ENCODE measurements around the gene CABP4.
A peak's percentile ranks its signal among the peaks of the same experiment; 100 is the strongest.

The CABP4 gene

DNA sequence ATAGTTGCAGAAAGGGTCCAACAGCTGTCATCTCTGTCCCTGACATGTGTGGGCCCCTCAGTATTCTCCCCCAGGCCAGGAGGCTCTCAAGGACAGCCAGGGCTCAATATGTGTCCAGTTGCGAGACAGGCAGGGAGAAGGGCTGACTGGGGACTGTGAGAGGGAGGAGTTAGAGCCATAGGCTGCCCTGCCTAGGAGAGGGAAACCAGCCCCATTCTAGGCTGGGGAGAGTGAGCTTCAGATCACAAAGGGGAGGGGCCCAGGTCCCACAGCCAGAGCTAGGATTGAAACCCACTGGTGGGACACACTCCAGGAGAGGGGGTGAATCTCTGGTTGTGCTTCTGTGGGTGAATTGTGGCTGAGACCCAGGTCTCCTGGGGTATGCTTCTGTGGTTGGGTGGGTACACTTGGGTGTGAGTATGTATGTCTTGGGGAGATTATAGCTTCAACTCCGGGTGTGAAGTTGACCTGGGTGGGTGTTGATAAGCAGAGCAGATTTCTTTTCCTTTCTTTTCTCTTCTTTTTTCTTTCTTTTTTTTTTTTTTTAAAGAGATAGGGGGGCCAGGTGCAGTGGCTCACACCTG, 41.8 kb upstream of the CABP4 start:
- Histone ChIP-seq H3K4me3 (ENCODE audit: low read length) (no peak overlapping the region), H3K9me3 (ENCODE audit: low read length) (no peaks in the 10 kb centered on the region), H3K4me1 (ENCODE audit: insufficient read depth, low read length) (peaks cover 5% of the 10 kb centered on the region), H2AFZ (ENCODE audit: low read depth, low read length) (no peak overlapping the region), H3K36me3 (ENCODE audit: insufficient read depth, low read length) (no peaks in the 10 kb centered on the region), H3K27me3 (ENCODE audit: insufficient read depth, low read length) (no peaks in the 10 kb centered on the region)

DNA sequence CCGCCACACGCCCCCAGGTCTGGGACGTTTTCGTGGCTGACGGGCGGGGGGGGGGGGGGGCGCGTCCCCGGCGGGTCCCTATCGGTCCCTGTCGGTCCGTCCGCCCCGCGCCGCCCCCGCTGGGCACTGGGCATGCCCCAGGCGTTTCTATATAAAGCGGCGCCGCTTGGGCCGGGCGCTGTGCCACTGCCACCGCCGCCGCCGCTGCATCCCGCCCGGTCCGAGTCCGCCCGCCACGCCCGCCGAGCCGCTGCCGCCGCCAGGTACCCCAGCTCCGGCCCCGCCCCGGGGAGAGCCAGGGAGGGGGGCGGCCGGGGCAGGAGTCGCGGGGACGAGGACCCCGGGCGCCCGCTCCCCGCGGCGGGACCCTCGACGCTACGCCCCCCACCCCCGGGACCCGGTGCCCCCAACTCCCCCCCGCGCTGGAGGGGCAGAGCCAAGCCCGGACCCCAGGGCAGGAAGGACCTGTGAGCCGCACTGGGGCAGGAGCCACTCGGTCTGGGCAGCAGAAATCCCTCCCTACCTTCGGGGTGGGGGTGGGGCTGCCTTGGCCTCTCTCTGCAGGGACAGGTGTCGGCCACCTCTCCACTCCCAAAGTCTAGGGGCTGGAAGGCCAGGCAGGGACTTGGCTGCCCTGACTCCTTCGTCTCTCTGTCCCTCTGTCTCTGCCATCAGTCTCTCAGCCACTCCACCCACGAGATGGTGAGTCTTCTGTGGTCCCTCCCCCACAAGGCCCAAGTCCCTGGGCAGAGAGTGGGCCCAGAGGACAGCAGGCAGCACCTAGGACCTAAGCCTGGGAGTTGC, 39.5 kb upstream of the CABP4 start, which contains the start of gene CARNS1:
TSS of gene CARNS1 (plus strand) at position 178 of the 804 bp plus-strand sequence. CDS start at position 700, 522 bp downstream.
- no peaks in the 10 kb centered on the region for H3K27me3 ChIP-seq (ENCODE audit: insufficient read depth, low read length)
- no peaks in the 10 kb centered on the region for H3K36me3 ChIP-seq (ENCODE audit: insufficient read depth, low read length)
- no peak within 1 kb of the TSS for H2AFZ ChIP-seq (ENCODE audit: low read depth, low read length)
- no peak within 1 kb of the TSS for H3K4me3 ChIP-seq (ENCODE audit: low read length)
- no peaks in the 10 kb centered on the region for H3K9me3 ChIP-seq (ENCODE audit: low read length)
- H3K4me1 ChIP-seq (ENCODE audit: insufficient read depth, low read length): peaks cover 9% of the 10 kb centered on the region

DNA sequence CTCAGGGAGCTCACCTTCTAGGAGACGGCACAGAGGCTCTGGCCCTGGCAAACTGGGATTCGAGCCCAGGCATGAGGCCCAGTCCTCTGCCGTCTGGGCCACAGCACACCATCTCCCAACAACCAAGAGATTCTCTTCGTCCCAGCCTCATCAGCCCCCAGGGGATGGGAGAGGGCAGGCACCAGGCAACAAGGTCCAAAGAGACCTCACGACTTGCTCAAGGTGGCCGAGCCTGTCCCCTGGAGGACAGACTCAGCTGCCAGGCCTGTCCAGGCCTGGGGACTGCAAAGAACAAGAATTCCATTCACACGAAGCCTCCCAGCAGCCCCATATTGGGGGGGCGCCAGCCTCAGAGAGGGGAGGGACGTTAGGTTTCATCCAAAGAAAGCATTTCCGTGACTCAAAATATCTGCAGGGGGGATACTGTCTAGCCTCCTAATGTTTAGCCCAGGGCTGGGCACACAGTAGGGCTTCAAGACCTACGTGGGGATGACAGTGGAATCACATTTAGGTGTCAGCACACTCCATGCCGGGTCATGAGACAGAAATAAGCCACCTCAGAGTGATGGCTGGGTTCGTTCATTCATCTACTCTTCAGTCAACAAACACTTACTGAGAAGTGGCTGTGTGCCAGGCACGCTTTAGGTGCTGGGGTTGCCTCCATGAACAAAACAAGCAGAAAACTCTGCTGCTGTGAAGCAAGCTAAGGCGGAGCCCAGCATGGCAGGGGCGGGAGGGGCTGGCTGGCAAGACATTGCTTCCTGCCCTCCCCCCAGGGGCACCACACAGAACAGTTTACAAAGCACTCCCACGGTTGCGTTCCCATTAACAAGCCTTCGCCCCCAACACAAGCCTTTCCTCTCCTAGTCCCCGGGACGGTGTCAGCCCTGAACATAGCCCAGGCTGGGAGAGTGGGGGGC, 38.5 kb upstream of the CABP4 start:
- Histone ChIP-seq H2AFZ (ENCODE audit: low read depth, low read length) (no peak overlapping the region), H3K9me3 (ENCODE audit: low read length) (no peaks in the 10 kb centered on the region), H3K27me3 (ENCODE audit: insufficient read depth, low read length) (no peaks in the 10 kb centered on the region), H3K4me3 (ENCODE audit: low read length) (no peak overlapping the region), H3K36me3 (ENCODE audit: insufficient read depth, low read length) (no peaks in the 10 kb centered on the region), H3K4me1 (ENCODE audit: insufficient read depth, low read length) (peaks cover 10% of the 10 kb centered on the region)

DNA sequence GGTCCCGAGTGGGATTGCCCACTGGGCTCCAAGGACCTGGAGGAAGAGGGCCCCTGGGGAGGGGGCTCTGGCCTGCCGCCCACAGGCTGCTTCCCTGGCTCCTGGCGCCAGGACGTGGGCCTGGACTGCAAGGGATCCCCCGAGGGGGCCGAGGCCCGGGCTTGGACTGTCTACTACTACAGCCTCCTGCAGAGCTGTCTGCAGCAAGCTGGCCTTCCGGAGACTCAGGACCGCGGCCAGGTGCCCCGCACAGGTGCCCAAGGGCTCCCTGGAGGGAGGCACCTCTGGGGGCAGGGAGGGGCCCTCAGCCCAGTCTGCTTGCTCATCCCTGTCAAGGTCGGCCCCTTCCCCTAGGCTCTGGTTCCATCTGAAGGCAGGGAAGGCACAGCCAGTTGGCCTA, 37.7 kb upstream of the CABP4 start:
- no peaks in the 10 kb centered on the region for H3K27me3 ChIP-seq (ENCODE audit: insufficient read depth, low read length)
- H3K4me1 ChIP-seq (ENCODE audit: insufficient read depth, low read length): peaks cover 10% of the 10 kb centered on the region
- H3K9me3 ChIP-seq (ENCODE audit: low read length): no peaks in the 10 kb centered on the region
- no peak overlapping the region for H2AFZ ChIP-seq (ENCODE audit: low read depth, low read length)
- H3K4me3 ChIP-seq (ENCODE audit: low read length): no peak overlapping the region
- no peaks in the 10 kb centered on the region for H3K36me3 ChIP-seq (ENCODE audit: insufficient read depth, low read length)

DNA sequence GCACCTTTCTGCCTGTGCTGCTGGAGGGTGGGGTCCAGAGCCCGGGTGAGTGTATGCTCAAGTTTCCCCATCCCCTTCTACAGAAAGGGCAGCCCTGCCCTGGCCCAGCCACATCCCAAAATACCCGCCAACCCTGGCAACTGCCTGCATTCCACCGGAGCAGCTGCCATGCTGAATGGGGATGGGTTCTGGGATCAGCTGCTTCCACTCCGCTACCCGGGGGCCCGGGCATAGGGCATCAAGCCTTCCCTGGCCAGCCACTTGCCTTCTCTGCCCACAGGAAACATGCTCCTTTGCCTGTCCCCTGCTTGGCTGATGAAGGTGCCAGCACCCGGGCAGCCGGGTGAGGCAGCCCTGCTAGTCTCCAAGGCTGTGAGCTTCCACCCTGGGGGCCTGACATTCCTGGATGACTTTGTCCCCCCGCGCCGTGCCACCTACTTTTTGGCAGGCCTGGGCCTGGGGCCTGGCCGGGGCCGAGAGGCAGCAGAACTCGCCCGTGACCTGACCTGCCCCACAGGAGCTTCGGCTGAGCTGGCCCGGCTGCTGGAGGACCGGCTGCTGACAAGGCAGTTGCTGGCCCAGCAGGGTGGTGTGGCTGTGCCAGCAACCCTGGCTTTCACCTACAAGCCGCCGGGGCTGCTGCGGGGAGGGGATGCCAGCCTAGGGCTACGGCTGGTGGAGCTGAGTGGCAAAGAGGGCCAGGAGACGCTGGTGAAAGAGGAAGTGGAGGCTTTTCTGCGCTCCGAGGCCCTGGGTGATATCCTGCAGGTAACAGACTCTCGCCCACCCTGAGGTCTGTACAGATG, 36.5 kb upstream of the CABP4 start:
- peaks cover 10% of the 10 kb centered on the region for H3K4me1 ChIP-seq (ENCODE audit: insufficient read depth, low read length)
- no peak overlapping the region for H2AFZ ChIP-seq (ENCODE audit: low read depth, low read length)
- no peaks in the 10 kb centered on the region for H3K36me3 ChIP-seq (ENCODE audit: insufficient read depth, low read length)
- no peaks in the 10 kb centered on the region for H3K9me3 ChIP-seq (ENCODE audit: low read length)
- no peaks in the 10 kb centered on the region for H3K27me3 ChIP-seq (ENCODE audit: insufficient read depth, low read length)
- H3K4me3 ChIP-seq (ENCODE audit: low read length): no peak overlapping the region

DNA sequence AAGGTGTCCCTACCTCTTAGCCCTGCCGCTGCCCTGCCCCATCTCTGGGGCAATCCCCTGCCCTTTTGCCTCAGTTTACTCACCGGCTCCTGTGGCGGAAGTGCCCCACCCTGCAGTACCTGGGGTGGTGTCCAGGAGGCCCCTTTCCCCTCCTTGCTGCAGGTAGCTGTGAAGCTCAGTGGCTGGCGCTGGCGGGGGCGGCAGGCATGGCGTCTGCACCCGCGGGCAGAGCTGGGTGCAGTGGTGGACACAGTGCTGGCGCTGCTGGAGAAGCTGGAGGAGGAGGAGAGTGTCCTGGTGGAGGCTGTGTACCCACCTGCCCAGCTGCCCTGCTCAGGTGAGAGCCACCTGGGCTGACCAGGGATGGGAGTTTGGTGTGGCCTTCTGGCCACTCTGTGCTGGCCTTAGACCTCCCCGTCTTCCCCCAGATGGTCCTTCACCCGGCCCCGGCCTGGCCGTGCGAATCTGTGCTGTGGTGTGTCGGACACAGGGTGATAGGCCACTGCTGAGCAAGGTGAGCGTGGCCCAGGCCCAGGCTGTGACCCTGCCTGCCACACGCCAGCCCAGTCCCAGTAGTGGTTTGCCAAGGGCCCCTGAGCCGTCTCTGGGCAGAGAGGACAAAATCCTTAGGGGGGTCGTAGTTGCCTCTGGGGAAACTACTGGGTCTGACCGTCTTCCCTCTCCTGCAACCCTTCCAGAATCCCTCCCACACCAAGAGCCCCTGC, 35.7 kb upstream of the CABP4 start:
- Histone ChIP-seq H3K9me3 (ENCODE audit: low read length) (no peaks in the 10 kb centered on the region), H3K4me3 (ENCODE audit: low read length) (no peak overlapping the region), H3K4me1 (ENCODE audit: insufficient read depth, low read length) (peaks cover 10% of the 10 kb centered on the region), H3K36me3 (ENCODE audit: insufficient read depth, low read length) (no peaks in the 10 kb centered on the region), H2AFZ (ENCODE audit: low read depth, low read length) (no peak overlapping the region), H3K27me3 (ENCODE audit: insufficient read depth, low read length) (no peaks in the 10 kb centered on the region)

DNA sequence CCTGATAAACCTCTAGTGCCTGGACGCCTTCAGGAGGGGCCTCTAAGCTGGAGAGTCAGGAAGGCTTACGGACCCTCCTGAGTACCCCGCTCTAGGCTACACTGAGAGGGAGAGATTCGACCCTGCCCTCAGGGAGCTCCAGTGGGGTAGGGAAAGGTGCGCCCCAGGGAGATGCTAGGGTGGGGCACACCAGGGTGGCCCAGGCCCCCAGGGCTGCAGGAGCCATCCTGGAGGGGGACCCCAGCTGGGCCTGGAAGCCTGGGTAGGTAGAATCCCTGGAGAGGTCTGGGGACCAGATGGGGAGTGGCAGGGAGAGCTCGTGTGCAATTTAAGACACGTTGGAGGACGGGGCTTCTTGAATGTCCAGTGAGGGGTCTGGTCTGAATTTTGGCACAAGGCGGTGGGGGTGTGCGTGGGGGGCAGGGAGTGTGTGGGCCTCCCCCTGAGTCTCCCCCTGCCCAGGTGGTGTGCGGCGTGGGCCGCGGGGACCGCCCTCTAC, 35.0 kb upstream of the CABP4 start:
- Histone ChIP-seq H3K9me3 (ENCODE audit: low read length) (no peaks in the 10 kb centered on the region), H2AFZ (ENCODE audit: low read depth, low read length) (peak overlapping the region; percentile 78), H3K36me3 (ENCODE audit: insufficient read depth, low read length) (no peaks in the 10 kb centered on the region), H3K4me1 (ENCODE audit: insufficient read depth, low read length) (peaks cover 10% of the 10 kb centered on the region), H3K4me3 (ENCODE audit: low read length) (peak overlapping the region; percentile 64), H3K27me3 (ENCODE audit: insufficient read depth, low read length) (no peaks in the 10 kb centered on the region)

DNA sequence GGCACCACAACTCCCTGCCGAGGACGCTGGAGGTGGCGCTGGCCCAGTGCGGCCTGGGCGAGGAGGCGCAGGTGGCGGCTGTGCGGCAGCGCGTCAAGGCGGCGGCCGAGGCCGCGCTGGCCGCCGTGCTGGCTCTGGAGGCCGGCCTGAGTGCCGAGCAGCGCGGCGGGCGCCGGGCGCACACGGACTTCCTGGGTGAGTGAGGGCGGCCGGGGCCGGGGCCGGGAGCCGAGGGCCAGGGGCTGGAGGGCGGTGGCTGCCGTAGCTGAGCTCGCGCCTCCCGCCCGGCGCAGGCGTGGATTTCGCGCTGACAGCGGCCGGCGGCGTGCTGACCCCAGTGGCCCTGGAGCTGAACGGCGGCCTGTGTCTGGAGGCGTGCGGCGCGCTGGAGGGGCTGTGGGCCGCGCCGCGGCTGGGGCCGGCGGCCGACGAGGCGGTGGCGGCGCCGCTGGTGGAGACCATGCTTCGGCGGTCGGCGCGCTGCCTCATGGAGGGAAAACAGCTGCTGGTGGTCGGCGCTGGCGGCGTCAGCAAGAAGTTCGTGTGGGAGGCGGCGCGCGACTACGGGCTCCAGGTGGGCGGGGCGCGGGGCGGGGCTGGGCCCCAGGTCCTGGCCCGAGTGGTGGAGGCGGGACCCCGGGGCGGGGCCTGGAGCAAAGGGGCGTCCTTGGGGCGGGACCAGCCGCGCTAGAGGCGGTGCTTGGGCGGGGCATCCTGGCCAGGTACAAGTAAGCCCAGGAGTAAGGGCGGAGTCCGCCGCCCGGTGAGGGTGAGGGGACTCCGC, 34.3 kb upstream of the CABP4 start:
- Histone ChIP-seq H3K4me3 (ENCODE audit: low read length) (peak overlapping the region; percentile 64), H3K9me3 (ENCODE audit: low read length) (no peaks in the 10 kb centered on the region), H3K4me1 (ENCODE audit: insufficient read depth, low read length) (peaks cover 10% of the 10 kb centered on the region)

DNA sequence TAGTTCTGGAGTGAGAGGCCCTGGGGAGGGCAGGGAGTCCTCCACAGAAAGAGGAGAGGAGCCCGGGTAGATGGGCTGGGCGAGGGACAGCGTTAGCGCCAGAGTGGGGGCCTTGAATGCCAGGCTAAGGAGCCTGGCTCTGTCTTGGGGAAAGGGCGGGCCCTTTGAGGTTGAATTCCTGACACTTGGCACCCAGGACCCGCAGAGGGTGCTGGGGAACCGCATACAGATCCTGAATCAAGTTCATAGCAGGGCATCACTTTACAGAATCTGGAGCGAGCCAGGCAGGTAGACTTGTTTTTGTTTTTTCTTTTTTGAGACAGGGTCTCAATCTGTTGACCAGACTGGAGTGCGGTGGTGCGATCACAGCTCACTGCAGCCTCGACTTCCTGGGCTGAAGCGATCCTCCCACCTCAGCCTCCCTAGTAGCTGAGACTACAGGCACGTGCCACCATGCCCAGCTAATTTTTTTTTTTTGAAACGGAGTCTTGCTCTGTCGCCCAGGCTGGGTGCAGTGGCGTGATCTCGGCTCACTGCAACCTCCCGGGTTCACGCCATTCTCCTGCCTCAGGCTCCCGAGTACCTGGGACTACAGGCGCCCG, 33.6 kb upstream of the CABP4 start:
- Histone ChIP-seq H3K9me3 (ENCODE audit: low read length) (no peaks in the 10 kb centered on the region), H3K36me3 (ENCODE audit: insufficient read depth, low read length) (no peaks in the 10 kb centered on the region), H2AFZ (ENCODE audit: low read depth, low read length) (no peak overlapping the region), H3K4me3 (ENCODE audit: low read length) (peak overlapping the region; percentile 39), H3K27me3 (ENCODE audit: insufficient read depth, low read length) (no peaks in the 10 kb centered on the region), H3K4me1 (ENCODE audit: insufficient read depth, low read length) (peaks cover 10% of the 10 kb centered on the region)

More for the DNA sequence above, 34.3 kb upstream of the CABP4 start:
- peak overlapping the region; percentile 78 for H2AFZ ChIP-seq (ENCODE audit: low read depth, low read length)
- H3K36me3 ChIP-seq (ENCODE audit: insufficient read depth, low read length): no peaks in the 10 kb centered on the region
- H3K27me3 ChIP-seq (ENCODE audit: insufficient read depth, low read length): no peaks in the 10 kb centered on the region

DNA sequence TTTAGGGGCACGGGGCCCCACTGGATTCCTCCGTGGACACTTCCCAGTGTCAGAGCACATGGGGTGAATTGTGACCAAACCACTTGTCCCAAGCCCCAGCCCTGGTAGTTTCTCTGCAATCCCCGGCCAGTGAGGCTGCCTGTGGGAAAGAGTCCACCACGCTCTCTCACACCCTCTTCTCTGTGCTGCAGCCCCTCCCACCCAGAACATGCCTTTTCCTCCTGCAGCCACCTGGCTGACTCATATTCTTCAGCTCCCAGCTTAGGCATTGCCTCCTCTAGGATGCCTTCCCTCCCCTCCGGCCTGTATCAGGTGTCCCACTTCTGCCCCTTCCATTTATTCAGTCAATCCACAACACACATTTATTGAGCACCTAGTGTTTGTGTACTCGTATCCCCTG, 32.3 kb upstream of the CABP4 start:
- Histone ChIP-seq H3K36me3 (ENCODE audit: insufficient read depth, low read length) (no peaks in the 10 kb centered on the region), H3K9me3 (ENCODE audit: low read length) (no peaks in the 10 kb centered on the region), H2AFZ (ENCODE audit: low read depth, low read length) (no peak overlapping the region), H3K4me1 (ENCODE audit: insufficient read depth, low read length) (peaks cover 14% of the 10 kb centered on the region), H3K4me3 (ENCODE audit: low read length) (no peak overlapping the region), H3K27me3 (ENCODE audit: insufficient read depth, low read length) (no peaks in the 10 kb centered on the region)

DNA sequence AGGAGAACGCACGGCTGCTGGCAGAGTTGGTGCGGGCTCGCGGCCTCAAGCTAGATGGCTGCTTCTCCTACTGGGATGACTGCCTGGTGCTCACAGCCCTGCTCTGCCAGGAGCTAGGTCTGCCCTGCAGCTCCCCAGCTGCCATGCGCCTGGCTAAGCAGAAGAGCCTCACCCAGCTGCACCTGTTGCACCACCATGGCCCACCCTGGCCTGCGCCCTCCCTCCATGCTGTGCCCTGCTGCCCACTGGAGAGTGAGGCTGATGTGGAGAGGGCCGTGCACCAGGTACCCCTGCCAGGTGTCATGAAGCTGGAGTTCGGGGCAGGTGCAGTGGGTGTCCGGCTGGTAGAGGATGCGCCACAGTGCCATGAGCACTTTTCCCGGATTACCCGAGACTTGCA, 31.7 kb upstream of the CABP4 start:
- Histone ChIP-seq H3K9me3 (ENCODE audit: low read length) (no peaks in the 10 kb centered on the region), H3K27me3 (ENCODE audit: insufficient read depth, low read length) (no peaks in the 10 kb centered on the region), H3K4me3 (ENCODE audit: low read length) (no peak overlapping the region), H3K36me3 (ENCODE audit: insufficient read depth, low read length) (no peaks in the 10 kb centered on the region), H3K4me1 (ENCODE audit: insufficient read depth, low read length) (peaks cover 14% of the 10 kb centered on the region), H2AFZ (ENCODE audit: low read depth, low read length) (no peak overlapping the region)
